Kidney capillary endothelial cell (primary cell): Measurements from ENCODE around the gene PDE4B.

Experiments
- DNase-seq: peaks from one replicate; pipeline ENCODE4 v3.0.0-alpha.2; 2018; ENCODE audit warnings: low spot score

The PDE4B gene

DNA sequence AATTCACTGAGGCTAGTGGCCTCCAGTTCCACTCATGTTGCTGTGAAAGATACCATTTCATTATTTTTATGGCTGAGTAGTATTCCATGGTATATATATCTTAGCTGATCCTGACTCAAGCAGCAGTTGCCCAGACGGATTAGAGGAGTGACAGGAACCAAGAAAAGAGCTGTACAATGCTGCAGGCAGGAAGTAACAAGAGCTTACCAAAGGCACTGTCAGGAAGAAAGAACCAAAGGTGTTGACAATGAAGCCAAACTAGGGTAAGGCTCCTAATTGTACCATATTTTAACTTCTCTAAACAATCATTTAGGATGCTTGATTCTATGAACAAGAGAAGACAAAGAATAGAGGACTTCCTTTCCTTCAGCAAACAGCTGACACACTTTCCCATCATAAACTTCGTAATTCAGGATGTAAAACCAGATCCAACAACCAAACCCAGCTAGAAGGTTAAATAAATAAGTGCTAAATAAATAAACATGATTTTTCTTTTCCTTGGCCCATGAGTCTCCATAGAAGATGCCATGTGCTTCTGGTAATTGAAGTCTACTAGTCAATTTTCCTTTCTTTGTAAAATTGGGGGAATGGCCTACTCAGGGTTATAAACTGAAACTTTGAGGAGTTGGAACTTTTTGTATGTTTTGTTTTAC is 493.0 kb downstream of the PDE4B start:
- DNase-seq, result no peak

DNA sequence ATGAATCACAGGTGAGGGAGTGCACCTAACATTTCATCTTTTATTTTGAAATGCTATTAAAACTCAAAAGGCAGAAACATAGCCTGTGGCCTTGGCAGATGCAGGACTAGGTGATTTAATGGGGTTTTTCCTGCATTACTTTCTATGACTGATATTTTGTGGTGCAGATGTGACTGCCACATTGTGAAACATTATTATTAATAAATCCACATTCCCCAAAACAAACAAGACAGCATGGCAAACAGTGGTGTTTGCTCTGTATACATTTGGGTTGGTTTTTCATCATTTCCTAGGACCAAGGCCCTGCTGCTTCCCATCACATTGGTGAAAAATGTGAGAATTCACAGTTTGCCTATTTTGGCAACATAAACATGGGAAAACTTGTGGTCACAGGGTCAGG is 493.6 kb downstream of the PDE4B start:
- no peak for DNase-seq

DNA sequence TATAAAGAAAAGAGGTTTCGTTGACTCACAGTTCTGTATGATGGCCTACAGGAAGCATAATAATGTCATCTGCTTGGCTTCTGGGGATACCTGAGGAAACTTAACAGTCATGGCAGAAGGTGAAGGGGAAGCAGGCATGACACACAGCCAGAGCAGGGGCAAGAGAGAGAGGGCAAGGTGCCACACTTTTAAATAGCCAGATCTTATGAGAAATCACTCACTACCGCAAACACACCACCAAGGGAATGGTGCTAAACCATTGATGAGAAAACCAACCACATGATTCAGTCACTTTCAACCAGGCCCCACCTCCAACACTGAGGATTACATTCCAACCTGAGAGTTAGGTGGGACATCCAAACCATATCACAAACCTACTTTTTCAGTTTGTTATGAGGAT is 495.4 kb downstream of the PDE4B start:
- no peak for DNase-seq

DNA sequence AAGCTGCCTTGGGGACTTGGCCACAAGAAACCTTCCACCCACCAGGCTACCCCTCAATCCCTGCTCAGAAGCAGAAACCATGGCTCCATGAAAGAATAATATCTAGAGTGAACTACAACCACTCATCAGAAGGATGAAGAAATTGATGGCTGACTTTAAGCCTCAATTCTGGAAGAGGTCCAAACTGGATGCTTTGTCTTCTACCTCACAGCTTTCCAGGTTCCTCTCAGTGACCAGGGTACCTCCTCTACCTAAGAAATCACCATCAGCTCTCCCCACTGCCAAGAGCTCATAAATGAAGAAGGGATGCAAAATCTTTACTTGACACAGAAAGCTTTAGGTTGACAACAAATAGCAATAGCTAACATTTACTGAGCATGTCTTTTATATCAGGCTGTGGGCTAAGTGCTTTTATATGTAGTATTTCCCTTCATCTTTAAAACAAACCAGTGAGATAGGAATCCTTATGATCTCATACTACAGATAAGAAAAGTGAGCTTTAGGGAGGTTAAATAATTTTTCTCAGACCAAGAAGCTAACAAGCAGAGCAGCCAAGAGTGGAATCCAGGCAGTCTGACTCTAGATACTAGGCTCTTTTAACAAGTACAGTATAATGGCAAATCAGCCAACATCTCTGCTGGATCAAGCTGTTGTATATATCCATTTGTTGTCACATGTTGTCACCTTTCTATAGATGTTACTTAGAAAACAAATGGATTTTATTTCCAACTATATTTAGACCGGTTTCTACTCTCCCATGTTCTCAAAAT is 498.3 kb downstream of the PDE4B start:
- DNase-seq, result no peak

DNA sequence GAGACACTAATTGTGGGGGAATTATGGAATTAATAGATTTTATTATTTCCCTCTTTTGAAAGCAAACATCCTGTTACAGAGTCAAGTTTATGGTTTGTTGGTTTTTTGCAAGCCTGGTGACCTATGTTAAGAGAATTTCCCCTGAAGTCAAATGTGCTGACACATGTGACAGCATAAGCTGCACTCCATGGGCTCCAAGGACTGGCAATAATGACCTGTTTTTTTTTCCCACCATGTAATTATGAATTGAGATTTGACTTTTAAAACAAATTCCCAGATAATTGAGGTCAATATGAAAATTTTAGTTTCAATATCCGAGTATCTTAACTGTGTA is 498.8 kb downstream of the PDE4B start:
- no peak for DNase-seq

DNA sequence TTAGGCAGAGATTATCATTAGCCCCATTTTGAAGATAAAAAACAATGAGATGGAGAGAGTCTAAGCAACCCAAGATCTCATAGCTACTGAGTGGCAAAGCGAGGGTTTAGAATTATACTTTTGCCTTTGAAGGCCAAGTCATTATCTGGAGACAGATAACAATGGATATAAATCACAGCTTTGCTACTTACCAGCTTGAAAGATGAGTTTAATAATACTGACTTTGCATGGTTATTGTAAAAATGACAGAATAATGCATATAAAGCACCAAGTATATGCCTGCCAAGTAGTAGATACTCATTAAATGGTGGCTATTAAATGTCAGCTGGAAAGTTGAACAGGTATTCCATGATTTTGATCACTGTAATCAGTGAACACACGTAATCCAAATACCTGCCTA is 499.6 kb downstream of the PDE4B start:
- DNase-seq, result no peak

DNA sequence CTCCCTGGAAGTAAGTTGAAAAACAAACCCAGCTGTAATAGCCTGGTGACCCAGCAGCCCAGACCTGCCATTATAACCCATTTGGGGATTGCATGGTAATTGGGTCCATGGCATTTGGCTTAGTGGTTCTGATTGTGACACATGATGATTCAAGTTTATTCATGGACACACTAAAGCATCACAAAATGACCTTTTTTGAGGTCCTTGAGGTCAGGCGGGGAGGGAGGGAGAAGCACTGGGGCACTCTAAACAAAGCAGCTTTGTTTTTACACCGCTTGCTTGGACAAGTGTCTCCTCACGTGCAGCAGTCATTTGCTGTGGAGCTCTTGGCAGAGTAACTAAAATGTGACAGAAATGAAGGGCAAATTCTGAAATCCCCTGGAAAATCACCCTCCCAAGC is 500.2 kb downstream of the PDE4B start:
- no peak for DNase-seq

DNA sequence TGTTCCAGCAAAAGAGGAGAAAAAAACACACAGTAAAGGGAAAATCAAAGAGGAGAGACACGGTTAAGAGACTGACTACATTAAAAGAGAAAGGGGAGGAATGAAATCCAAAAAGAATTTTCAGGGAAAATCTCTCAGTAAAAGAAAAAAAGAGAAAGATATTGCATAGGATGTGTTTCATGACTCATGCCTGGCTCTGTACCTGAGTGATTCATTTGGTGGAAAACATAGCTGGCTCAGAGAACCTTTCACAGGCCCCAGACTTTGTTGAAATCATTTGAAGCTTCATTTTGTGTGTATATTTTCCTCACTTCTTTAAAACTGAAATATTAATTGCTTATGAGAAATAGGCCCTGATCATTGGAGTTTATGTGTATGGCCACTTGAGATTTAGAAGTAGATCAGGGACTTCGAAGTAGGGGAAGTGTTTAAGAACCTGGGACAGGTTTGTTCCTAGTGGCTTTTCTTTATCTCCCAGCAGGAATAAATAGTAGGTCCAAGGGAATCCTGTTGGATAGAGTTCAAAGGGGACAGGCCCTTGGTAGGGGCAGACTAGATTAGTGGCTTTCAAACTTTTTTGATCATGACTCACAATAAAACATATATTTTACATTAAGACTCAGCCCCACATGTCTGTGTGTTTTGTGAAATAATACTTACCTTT is 502.1 kb downstream of the PDE4B start:
- DNase-seq, result no peak

DNA sequence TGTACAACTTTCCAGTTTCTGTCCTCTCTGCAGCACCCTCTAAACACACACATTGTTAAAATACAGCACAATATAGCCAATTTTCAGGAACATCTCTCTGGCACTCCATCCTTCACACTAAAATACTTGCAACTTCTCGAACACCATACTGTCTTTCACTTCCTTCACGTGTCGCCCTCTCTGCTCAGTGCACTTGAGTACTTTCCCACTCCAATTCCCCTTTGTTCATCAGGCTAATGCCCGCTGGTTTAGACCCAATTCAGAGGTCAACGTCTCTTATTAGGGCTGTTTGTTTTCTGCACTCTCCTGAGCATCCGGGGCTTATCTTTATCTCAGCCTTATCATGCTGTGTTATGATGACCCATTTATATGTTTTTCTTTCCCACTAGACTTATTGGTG is 503.1 kb downstream of the PDE4B start:
- DNase-seq, result no peak

DNA sequence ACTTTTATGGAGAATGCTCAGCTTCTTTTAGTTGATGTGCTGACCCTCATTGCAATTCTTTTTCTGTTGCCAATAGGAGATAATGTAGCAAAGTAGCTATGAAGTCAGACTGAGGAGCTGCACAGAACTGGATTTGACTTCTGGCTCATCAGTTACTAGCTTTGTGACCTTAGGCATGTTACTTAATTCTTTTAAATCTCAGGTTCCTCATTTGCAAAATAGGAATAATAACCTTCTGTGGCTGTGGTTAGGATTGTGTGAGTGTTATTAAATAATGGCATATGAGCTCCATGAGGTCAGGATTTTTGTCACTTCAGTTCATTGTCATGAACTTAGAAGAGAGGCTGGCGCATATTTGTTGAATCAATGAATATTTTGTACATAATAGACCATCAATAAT is 503.7 kb downstream of the PDE4B start:
- DNase-seq, result no peak

DNA sequence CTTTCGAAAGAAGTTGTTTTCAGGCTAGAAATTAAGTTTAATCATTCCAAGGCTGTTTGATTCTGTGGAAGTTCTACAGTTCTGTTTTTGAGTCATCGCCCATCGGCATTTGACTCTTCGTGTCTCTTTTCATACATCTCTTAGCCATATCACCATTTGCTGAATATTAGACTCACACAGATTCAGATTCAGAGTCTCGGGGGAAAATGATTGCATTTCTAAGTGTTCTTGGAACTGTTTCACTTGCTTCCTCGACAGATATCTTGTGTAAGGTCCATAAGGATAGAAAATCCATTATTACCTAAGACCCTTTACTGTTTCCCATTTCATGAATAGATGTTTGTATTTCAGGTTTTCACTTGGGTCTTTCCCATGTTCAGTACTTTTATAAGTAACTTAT is 504.3 kb downstream of the PDE4B start:
- DNase-seq, result no peak

DNA sequence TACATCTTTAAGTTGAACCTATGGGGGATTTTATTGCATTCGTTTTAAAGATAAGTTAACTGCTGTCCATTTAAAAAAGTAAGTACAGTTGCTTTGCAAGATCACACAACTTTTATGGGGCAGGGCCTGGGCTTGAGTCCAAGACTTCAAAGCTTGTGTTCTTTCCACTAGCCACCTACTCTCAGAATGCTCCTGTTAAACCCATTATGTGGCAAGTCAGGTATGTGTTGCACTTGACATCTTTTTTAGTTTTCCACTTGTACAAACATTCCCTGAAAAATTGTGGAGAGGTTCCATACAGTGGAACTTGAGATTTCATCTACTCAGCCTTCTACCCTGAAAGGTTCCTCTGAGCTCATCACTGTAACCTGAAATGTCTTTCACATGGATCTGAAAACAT is 505.8 kb downstream of the PDE4B start:
- no peak for DNase-seq

DNA sequence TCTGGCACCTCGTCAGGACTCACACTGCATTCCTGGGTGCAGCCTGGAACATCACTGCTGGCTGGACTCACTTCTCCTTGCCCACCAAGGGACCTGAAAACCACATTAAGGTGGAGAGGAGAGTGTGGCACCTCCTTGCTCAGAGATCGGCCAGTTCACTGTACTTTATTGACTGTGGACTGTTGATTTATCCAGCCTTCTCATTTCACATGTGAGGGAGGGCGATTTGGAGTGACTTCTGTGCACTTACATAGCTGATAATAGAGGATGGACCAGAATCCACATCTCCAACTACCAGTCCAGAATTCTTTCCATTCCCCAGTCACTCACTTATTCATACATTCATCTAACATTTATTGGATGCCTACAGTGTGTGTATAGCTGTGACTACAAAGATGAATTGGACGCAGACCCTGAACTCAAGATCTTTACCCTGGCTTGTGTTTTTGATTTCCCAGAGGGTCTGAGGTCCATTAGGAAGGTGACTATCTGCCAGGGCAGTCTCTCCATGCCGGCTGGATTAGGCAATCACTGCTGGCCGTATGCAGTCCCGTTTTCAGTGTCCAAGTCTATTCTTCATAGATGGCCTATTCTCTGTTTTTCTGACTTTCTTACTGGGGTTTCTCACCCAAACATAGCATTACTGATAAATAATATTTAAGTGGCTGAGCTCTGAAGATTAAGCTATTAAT is 507.7 kb downstream of the PDE4B start:
- no peak for DNase-seq

DNA sequence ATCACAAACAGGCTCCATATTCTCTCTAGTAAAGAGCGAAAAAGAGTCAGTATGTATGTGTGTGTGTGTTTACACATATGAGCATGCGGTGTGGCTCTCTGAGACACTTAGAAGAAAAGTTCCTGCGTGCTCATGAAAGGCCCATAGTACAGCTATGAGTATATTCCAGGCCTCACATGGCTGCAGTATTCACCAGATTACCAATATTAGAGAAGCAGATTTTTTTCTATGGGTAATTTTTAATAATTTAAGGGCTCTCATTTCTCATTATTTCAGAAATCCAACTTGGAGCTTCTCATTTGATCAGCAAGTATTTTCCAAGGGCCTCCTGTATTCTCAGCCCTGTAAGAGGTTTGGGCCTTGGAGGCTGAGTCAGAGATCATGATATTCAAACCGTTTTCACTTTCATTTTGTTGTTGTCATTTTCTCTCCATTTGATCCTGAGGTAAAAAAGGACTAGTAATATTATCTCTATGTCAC is 508.3 kb downstream of the PDE4B start:
- DNase-seq, result peak; percentile 38

DNA sequence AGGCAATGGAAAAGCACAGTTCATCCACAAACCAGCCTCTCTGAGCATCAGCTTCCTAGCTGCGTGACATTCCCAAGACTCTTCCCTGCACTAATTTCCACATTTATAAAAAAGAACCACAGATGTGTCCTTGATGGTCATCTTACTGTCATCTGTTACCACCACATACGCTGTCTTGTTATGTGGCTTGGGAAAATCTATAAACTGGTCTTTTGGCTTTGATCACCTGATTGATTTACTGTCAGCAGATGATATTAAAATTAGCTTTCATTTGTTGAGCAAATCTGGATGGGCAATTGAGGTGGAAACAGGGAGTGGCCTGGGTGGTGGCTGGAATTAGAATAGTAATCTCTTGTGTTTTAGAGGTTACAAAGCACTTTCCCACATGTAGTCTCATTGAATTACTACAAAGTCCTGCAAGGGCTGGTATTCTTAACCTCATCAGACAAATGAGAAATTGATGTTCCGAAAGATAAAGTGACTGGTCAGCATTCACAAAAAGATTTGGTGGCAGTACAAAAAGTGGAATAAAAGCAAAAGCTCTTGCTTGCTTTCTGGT is 509.6 kb downstream of the PDE4B start:
- no peak for DNase-seq

DNA sequence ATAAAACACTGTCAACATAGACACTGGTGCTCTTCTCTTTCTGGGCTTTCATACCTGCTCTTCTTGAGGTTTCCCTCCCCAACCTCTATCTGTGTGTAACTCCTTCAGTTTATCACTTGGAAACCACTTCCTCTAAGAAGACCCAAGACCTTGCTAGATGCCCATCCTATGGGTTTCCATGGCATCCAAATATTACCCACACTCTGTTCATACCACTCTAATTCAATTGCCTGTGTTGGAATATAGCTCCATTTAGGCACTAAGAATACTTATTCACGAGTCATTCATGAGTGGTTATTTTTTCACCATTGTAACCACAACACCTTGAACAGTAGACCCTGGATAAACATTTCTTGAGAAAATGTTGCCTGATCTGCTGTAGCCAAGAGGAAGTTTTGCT is 510.1 kb downstream of the PDE4B start:
- DNase-seq, result no peak

DNA sequence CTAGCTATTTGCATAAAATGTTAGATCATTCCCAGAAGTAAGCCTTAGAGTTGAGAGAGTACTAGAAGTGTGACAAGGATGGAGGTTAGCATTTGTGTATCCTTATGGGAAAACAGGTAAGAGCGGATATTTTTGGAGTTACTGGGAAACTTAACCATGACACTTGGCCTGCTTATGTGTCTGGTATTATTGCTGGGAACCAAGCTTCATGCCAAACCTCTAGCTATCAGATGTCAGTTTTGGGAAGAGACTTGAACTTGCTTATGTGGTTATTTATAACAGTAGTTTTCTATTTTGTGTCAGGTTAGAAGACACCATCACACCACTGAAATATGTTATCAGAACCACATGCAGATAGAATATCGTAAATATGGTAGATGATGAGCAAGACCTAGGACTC is 511.0 kb downstream of the PDE4B start:
- DNase-seq, result no peak

DNA sequence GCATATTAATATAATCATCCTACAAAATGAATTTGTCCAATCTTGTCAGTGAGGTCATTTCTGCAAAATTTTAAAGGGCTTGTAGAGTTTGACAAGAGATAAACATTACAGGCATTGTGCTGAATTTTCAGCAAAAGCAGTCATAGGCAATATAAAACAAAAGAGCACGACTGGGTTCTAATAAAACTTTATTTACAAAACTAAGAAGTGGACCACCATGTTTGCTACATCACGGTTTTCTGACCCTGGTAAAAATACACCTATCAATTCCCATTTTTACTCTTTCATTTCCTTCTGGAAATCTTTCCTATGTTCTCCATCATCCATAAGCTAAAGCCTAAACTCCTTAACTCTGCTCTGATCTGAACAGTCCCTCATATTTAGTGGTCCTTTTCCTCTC is 511.4 kb downstream of the PDE4B start:
- DNase-seq, result no peak

DNA sequence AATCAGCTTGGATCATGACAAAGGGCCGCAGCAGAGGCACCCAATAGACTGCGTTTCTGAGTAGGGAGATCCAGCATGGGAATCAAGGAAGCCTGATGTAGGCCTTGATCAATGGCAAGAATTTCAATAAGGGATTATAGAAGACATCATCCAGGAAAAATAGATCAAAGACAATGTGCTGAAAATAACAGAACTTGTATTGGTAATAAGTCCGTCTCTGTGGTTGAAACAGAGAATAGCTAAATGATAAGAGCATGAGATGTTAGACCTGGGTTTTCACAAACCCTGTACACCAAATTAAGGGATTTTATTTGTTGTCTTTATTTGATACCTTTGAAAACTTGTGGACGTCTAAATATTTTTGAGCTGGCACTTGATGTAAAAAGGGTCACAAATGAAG is 513.2 kb downstream of the PDE4B start:
- no peak for DNase-seq

DNA sequence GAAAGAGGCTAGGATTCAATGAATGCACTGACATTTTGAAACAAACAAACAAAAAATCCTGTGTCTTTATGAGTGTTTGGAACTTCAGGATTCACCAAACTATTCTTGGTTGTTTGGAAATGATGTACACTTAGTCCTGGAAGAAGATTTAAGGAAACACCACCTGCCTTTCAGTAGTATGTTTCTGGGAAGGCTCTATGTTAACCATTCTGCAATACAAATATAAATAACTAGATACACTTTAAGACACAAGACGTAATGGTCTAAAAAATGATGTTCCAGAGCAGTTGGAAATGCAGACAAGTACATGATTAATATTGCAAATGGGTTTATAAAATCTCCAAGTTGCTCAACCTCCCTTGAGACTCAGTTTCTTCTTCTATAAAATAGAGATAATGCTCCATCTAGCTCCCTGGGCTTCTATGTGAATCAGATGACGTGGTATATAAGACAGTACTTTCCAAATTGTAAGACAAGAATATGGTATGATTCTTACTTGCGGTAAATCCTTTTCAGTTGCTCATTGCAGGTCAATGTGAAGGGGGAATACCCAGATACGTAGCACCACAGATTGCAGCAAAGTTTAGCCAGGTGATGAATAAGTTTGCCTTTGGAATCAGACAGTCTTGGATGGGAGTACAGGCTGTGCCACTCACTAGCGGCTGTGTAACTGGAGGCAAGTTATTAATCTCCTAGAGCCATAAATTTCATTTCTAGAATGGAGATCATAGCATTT is 516.5 kb downstream of the PDE4B start:
- DNase-seq, result no peak

DNA sequence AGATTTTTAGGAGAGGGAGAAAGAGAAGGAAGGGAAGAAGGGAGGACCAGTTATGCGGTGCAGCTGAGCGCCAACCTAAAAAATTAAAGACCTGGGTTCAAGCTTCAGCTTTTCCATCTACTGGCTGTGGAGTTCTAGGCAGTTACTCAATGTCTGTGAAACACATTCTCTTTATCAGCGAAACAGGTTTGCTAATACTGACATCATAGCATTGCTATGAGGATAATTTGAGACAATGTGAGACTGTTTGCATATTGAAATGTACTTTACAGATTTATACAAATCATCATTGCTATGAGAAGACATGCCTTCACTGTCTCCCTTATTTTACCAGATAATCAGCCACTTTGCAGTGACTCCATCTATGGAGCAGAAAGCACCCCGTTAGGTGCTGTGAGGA is 518.4 kb downstream of the PDE4B start:
- no peak for DNase-seq

DNA sequence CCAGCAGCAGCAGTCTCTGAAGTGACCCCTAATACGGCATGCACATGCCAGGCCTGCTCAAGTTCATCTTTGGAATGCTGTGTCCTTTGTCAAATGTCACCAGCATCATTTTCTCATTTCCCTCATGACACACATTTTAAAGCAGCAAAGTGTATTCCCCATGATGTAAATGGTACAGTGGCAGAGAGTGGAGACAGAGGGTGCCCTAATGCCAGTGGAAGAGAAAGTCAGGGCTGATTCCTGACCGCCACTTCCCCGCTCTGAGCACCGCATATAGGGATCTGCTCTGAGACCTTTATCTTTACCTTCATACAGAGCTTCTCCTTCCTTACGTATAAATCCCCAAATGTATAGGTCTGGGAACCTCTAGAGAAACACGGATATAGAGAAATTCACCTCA is 518.9 kb downstream of the PDE4B start:
- no peak for DNase-seq
